Measurements from ENCODE around the gene ULBP2.

DNA sequence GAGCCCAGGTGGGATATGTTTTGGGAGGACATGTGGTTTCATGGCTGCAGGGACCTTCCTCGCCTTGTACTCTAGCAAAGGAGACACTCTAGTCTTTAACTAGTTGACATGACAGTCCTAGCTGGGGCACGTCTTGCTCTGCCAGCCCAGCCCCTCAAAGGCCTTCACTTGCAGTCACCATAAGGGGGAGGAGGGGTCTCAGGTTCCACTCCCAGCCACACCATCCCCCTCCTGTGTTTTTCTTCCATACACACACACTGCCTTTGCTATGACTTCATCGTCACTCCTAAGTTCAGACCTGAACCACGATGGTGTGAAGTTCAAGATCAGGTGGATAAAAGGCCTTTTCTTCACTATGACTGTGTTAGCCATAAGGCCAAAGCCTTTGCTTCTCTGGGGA, 35.4 kb downstream of the ULBP2 start:
- TF ChIP-seq POLR2AphosphoS5 (IDR thresholded peaks at IDR 0.05) (no peak), POLR2A (IDR thresholded peaks at IDR 0.05) (no peak), EP300 (IDR thresholded peaks at IDR 0.05) (no peak)
- TF ChIP-seq, protein P1, sequence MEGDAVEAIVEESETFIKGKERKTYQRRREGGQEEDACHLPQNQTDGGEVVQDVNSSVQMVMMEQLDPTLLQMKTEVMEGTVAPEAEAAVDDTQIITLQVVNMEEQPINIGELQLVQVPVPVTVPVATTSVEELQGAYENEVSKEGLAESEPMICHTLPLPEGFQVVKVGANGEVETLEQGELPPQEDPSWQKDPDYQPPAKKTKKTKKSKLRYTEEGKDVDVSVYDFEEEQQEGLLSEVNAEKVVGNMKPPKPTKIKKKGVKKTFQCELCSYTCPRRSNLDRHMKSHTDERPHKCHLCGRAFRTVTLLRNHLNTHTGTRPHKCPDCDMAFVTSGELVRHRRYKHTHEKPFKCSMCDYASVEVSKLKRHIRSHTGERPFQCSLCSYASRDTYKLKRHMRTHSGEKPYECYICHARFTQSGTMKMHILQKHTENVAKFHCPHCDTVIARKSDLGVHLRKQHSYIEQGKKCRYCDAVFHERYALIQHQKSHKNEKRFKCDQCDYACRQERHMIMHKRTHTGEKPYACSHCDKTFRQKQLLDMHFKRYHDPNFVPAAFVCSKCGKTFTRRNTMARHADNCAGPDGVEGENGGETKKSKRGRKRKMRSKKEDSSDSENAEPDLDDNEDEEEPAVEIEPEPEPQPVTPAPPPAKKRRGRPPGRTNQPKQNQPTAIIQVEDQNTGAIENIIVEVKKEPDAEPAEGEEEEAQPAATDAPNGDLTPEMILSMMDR (IDR thresholded peaks at IDR 0.05), result no peak

All from gastroesophageal sphincter (tissue), 3 donors.